Vagina (tissue), 2 donors: Measurements from ENCODE around the gene UBE2R2.

ENCODE experiments used
- POLR2A ChIP-seq, 2 donors: fragments of 450-650 bp; IDR thresholded peaks; one replicate each; pipeline ENCODE4 v1.6.1; 2017; ENCODE audit warnings: antibody characterized with exemption in 2 of 2, mild to moderate bottlenecking in 2 of 2, moderate library complexity in 2 of 2
- TF ChIP-seq, protein P1 (sequence below), 3 experiments: fragments of 450-650 bp in 2 of 3; fragments of 200-600 bp in 1 of 3; sonication (generic) in 1 of 3; IDR thresholded peaks; one replicate each; pipeline ENCODE4 v1.5.1; 2017 to 2019; ENCODE audit warnings: antibody characterized with exemption in 3 of 3, mild to moderate bottlenecking in 2 of 3, moderate library complexity in 2 of 3

DNA sequence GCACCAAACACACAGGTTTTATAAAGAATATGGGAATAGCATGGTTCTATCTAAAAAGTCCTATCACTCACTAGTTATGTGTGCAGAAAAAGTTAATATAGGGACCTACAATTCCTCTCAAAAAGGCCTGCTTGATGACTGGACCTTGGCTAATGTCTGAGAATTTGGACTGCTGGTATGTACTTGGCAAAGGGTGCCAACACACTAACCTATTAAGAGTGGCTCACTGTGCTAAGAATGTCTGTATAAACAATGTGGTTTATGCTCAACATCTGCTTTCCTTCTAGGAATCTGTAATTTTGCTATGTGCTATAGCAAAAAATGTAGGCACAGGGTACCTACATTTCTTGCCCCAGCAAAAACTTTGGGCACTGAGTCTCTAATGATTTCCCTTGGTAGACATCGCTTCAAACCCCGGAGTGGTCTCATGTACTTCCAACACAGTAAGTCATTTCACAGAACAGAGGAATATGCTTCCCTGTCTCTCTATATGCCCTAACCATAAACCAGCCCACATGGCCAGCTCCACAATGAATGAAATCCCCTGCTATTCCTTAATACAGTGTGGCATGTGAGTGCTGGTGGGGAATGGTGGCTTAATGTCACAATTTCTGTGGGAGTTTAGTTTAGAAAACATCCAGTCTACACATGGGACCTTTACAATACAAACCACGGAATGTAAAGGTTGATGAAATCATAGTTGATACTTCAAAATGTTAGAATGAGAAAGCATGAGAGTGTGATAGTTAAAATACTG lies 130.0 kb downstream of the UBE2R2 start:
- TF ChIP-seq POLR2A (IDR thresholded peaks at IDR 0.05), result no peak
- TF ChIP-seq, protein P1, sequence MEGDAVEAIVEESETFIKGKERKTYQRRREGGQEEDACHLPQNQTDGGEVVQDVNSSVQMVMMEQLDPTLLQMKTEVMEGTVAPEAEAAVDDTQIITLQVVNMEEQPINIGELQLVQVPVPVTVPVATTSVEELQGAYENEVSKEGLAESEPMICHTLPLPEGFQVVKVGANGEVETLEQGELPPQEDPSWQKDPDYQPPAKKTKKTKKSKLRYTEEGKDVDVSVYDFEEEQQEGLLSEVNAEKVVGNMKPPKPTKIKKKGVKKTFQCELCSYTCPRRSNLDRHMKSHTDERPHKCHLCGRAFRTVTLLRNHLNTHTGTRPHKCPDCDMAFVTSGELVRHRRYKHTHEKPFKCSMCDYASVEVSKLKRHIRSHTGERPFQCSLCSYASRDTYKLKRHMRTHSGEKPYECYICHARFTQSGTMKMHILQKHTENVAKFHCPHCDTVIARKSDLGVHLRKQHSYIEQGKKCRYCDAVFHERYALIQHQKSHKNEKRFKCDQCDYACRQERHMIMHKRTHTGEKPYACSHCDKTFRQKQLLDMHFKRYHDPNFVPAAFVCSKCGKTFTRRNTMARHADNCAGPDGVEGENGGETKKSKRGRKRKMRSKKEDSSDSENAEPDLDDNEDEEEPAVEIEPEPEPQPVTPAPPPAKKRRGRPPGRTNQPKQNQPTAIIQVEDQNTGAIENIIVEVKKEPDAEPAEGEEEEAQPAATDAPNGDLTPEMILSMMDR (IDR thresholded peaks at IDR 0.05), result no peak
